Islet of Langerhans (tissue), 1 donor: Measurements from ENCODE around the gene SHISA9.

ENCODE experiments used
- FAIRE-seq: peaks from one replicate; lab custom pipeline; 2011; peaks lifted over from hg19 to GRCh38; lab: Jason Lieb, UNC

SHISA9 gene

DNA sequence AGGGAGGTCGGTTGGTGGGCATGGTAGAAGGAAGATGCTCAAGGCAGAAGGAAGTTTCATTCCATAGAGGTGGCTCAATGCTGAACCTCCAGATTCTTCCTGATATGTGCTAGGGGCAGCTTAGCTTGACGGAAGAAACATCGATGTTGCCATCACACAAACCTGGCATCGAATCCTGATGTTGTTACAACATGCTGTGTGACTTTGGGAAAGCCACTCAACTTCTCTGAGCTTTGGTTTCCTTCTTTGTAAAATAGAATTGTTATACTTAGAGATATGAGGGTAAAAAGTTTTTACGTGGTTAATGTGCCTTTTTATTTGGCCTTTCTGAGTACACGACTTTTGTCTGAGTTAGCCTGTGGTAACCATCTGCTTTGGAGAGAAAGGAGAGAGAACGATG lies 287.9 kb downstream of the SHISA9 start:
- FAIRE-seq = no peak

DNA sequence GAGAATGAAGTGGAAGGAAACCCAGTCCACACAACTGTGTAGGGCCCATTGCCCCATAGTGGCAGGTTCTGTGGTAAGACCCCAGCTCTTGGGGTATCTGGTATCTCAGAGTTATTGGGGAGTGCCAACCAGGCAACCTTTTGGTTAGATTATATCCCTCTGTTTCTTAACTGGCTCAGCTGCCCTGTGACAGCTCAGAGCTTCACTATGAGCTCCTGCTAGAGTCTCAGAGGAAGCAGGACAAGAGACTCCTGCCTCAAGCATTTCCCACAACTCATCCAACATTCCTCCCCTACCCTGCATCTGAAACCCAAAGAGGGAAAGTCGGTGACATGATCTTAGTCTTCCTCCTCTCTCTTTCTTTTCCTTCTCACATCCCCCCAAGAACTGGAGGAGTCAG lies 292.3 kb downstream of the SHISA9 start:
- FAIRE-seq = no peak

DNA sequence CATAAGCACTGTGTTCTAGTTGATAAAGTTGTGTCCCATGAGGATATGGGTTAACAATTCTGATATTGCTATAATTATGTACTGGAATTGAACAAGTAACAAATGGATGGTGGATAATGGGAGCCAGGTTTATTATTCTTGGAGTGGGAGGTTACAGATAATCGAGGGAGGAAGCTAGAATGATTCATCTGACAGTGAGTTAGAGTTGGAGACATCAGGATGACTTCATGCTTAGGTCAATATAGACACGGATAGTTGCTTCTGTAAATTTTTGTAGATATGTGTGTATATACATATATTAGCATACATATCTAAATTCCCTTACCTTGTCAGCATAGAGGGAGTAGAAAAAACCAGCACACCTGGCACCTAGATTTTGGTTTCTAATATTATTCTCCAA lies 293.4 kb downstream of the SHISA9 start:
- no peak for FAIRE-seq

DNA sequence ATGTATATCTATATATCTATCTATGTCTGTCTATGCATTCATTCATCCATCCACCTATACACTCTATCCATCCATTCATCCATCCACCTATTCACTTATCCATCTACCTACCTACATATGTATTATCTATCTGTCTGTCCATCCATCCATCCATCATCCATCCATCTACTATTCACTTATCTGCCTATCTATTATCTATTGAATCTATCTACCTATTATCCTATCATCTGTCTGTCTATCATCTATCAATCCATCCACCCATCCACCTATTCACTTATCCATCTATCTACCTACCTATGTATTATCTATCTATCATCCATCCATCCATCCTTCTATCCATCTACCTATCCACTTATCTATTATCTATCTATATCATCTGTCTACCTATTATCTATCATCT lies 302.3 kb downstream of the SHISA9 start:
- FAIRE-seq = no peak

DNA sequence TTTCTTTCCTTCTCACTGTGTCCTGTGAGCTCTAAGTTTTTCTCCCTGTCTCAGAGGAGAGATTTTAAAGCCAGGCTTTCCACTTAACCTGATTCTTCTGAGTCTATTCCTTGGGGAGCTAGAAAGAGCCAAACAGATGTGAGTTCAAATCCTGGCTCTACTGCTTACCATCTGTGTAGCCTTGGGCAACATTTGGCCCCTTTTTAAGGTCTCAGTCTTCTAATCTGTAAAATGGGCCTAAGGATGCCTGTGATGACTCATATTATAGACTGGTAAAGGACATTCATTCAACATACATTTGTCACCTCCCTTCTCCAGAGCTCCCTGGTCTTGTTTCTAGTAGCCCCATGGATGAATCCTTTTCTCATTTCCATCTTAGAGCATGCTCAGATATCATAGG lies 304.0 kb downstream of the SHISA9 start:
- FAIRE-seq = no peak

DNA sequence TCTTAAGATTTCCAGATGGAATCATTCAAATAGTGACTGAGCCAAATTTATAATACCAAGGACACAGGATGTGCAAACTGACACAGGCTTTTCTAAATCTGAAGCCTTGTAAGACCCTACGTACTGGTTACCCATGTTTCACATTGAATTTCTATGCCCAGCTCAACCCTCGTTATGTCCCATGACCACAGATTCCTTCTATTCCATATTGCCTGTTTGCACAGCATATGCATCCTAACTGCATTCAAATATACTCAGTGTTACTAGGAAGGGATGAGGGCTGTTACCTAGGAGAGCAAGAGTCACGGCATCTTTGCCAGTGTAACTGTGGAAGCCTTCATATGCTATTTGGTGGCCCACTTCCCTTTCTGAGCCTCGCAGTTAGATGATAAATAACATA lies 305.2 kb downstream of the SHISA9 start:
- FAIRE-seq = no peak

DNA sequence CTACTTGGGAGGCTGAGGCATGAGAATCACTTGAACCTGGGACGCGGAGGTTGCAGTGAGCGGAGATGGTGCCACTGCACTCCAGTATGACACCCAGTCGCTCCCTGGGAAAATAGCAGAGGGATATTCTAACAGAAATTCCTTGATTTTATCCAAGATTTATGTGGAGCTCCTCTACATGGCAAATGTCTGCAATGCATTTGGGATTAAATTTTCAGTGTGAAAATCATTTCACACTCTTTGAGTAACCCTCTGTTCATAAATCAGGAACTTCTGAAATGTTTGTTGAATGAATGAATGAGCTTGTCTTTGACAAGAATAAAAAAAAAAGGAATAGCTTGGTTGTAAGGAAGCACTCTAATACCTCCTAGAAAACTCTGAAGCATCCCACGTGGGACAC lies 305.8 kb downstream of the SHISA9 start:
- no peak for FAIRE-seq

DNA sequence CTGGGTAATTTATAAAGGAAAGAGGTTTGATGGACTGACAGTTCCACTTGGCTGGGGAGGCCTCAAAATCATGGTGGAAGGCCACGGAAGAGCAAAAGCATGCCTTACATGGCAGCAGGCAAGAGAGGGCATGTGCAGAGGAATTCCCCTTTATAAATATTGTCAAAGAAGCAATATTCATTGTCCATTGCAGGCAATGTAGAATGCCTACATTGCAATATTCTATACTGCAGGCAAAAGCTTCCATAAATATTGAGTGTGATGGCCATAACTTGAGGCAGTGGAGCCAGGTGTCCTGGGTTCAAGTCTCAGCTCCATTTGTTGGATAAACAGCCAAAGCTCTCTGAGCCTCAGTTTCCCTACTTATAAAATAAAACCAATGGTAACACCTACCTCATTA lies 322.3 kb downstream of the SHISA9 start:
- no peak for FAIRE-seq

DNA sequence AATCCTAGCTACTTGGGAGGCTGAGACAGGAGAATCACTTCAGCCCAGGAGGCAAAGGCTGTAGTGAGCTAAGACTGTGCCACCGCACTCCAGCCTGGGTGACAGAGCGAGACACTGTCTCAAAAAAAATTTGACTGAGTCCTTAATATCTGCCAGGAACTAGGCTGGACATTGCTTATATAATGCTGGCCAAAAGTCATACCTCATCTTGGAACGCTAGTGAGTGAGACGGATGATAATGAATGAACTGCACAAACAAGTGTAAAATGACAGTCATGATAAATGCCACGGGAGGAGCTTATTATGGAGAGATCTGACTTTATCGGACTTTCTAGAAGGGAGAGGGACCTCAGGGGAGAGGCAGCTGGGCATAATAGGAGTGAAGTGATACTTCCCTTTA lies 327.6 kb downstream of the SHISA9 start:
- FAIRE-seq = no peak

DNA sequence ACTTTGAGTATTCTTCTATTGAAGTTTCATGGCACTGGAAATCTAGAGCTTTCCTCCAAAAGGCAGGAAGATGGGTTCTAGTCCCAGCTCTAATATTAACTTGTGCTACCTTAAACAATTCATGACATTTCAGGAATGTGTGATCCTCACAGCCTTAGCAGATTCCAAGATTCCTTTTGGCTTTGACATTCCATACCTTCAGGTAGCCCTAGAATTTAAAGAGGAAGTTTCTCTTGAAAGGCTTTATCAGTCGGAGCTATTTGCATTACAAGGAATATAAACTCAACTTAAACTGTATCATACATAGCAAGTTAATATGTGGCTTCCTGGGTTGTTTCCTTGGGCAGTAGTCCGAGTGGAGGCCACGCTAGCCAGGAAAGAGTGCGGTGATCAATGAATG lies 330.0 kb downstream of the SHISA9 start:
- no peak for FAIRE-seq

DNA sequence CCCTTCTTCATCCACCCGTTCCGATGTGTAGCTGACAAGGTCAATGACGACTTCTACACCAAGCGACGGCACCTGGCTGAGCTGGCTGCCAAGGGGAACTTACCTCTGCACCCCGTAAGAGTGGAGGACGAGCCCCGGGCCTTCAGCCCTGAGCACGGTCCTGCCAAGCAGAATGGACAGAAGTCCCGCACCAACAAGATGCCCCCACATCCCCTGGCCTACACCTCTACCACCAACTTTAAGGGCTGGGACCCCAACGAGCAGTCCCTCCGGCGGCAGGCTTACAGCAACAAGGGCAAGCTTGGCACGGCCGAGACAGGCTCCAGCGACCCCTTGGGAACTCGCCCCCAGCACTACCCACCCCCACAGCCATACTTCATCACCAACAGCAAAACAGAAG lies 333.6 kb downstream of the SHISA9 start:
- FAIRE-seq = no peak

DNA sequence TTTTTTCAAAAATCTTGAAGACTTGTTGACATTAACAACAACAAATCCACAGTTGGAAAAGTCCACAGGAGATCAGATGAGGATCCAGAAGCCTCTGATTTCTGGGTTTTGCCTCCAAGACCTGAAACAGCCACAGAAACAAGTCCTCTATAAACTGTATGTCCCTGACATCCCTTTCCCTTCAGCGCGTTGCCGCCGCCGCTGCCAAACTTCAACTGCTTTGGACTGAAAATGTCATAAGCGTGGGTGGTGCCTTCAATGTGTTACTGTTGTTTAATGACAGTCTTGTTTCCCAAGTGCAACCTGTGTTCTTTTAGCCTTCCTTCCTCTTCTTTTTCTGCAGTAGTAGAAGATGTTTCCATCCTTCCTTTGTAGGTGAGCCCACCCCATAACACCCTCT lies 334.9 kb downstream of the SHISA9 start:
- no peak for FAIRE-seq

DNA sequence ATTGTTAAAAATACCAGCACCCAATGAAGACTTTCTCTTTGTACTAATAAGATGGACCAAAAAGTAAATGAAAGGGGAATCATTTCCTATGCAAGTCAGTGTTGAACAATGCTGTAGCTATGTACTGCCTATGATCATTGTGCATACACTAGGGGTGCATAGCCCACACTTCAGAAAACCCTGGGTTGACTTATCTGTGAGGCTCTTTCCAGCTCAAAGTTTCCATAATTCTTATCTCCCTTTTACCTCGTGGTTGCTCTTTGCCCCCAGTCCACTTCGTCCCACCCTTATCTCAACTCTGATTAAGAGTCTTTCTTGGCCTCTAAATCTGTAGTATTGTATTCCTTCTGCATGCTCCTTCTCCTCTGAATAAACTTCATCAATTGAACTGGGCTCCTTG lies 336.8 kb downstream of the SHISA9 start:
- no peak for FAIRE-seq

DNA sequence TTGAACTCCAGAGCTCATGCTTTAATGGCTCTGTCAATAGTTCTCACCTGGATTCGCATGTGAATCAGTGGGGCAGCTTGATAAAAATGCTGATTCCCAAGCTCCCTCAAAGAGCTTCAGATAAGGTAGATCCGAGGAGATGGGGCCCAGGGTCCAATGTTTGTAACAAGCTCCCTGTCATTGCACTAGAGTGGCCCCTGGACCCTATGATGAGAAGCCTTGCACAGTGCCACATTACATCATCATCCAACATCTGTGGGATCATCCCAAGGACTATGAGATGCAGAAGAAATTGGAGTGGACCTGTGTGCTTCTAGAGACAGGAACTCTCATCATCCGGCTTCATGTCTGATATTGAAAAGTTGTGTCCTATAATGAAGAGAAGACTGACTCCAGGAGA lies 340.8 kb downstream of the SHISA9 start:
- no peak for FAIRE-seq

DNA sequence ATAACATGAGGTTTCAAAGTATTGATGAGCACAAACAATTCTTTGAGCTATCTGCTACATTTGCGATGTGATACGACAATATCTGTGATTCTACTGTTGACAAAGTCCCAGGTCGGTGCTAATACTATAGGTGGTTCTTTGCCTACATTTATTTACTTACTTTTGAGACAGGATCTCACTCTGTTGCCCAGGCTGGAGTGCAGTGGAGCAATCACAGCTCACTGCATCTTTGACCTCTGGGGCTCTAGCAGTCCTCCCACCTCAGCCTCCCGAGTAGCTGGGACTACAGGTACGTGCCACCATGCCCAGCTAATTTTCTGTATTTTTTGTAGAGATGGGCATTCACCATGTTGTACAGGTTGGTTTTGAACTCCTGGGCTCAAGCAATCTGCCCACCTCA lies 343.4 kb downstream of the SHISA9 start:
- no peak for FAIRE-seq

DNA sequence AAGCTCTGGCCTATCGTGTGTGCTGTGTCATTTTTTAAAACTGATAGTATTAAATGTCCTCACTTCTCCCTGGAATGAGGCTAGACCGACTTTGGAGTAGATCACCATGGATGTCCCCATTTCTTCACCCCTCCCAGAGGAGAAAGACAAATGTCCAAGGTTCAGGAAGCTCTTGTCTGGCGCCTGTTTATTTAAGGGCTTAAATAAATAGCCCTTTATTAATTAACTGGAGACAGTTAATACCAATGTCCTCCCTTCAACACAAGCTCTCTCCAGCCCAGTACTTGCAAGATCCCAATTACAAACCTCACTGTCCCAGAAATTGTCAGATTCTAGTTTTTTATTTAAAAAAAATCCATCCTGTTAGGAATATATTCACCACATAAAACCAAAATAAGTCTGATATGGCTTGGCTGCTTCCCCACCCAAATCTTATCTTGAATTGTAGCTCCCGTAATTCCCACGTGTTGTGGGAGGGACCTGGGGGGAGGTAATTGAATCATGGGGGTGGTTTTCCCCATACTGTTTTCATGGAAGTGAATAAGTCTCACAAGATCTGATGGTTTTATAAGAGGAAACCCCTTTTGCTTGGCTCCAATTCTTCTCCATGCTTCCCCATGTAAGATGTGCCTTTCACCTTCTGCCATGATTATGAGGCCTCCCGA lies 344.4 kb downstream of the SHISA9 start:
- no peak for FAIRE-seq

DNA sequence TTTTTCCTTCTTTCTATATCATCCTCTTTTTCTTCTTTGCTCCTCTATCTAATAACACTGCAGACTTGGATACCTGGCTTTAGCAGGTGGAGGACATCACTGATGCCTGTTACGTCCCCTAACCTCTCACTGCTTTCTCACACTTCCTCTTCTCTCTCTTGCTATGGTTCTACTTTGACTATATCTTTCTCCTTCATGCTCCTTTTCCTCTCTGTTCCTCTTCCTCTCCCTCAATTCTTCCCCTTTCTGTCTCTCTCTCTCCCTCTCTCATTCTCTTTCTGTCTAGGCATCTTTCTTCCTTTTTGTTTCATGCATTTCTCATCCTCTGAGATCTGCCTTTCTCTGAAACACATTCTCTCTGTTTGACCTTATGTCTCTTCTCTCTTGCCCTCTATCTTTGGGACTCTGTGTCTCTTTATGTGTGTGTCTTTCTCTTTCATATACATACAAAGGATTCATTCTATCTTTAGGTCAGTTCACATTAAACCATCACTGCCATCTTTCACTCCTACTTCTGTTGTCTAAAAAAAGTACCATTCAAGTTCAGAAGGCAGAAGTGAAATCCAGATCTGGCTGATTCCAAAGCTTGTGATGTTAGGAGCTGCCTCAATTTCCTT lies 353.7 kb downstream of the SHISA9 start:
- no peak for FAIRE-seq

DNA sequence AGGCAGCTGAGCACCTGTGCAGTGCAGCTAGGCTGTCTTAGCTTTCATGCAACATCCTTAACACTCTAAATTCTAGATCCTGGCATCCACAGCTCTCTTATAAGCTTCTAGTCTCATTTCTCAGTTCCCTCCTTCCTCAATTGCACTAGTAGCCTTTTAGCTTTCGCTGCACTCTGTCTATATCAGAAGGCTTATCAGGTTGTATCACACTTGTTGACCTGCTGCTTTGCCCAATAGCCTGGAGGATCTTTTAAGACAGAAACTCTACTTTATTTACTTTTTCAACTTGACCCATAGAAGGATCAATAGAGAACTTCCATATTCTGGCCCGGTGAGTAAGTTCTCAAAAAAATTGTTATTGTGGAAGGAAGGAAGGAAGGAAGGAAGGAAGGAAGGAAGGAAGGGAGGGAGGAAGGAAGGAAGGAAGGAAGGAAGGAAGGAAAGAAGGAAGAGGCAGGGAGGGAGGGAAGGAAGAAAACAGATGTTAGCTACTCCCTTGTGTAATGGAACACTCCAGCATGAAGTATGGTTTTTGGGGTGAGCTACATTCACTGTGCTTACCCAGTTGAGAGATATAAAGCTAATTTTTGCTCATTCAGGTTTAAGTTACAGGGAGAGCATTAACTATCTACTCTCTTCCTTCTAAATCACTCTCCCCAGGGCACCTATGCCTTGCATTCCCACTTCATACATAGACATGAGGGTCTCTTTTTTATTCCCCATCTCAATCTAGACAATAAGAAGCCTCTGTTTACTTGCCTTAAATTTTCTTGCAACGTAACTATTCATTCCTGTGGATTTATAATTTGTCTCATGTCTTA lies 361.1 kb downstream of the SHISA9 start:
- no peak for FAIRE-seq

DNA sequence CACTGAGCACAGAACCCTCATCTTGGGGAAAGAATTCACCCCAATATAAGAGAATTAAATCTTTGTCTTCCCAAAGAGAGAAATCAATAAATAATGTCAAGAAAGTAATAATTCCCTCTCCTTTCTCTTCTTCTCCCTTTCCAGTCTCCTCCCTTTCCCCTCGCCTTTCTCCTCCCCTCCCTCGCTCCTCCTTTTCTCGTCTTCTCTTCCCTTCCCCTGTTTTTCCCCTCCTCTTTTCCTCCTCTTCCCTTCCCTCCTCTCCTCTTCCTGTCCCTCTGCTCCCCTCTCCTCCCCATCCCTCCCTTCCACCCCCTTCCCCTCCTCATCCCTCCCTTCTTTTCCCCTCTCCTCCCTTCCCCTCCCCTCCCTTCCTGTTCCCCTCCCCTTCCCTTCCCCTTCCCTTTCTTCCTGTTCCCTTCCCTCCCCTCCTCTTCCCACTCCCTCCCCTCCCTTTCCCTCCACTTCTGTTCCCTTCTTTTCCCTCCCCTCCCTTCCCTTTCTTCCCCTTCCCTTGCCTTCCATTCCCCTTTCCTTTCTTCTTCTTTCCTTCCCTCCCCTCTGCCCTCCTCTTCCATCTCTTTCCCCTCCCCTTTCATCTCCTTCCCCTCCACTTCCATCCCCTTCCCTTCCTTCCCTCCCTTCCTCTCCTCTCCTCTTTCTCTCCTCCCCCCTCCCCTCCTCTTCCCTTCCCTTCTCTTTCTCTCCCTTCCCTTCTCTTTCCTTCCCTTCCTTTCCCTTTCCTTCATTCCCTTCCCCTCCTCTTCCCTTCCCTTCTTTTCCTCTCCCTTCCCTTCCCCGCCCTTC lies 363.6 kb downstream of the SHISA9 start:
- no peak for FAIRE-seq

DNA sequence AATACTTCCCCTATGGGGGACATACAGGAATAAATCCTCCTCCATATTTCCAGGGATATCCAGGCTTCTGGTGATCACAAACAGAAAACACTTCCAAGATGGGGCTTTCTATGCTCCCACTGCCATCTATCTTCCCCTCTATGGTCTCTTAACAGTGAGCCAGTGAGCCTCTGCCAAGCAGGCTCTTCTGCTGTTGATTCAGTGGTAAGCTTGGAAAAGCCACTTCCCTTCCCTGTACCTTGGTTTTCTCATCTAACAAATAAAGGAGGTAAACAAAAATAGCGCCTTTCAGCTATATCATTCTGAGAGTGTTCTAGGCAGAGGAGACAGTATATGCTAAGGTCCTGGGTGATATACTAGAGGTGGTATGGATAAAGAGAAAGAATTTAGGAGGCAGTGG lies 368.0 kb downstream of the SHISA9 start:
- no peak for FAIRE-seq

DNA sequence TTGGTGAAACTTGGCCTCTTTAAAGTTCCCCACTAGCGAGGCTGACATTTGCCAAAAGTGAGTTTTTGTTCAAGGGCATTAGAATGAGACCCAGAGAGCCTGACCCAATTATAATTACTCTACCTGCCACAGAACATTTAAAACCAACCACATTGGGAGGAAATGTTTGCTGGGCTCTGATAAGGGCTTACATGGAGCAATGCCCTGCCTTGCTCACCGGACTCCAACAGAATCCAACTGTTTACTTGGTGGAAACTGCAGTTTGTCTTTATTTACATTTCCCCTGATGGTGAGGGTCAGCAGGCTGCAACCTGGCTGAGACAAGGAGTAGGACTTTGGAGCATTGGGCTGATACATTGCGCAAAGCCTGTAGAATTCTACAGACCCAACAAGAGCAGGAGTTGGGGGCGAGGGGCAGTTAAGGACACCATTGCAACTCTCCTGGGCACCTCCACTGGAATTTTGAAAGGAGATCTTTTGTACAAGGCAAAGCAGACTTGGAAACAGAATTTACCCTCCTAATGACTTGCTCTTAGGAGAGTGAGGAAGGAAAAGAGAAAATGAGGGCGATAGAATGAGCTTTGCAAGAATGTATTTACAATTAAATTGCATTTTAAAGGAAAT lies 368.6 kb downstream of the SHISA9 start:
- no peak for FAIRE-seq

DNA sequence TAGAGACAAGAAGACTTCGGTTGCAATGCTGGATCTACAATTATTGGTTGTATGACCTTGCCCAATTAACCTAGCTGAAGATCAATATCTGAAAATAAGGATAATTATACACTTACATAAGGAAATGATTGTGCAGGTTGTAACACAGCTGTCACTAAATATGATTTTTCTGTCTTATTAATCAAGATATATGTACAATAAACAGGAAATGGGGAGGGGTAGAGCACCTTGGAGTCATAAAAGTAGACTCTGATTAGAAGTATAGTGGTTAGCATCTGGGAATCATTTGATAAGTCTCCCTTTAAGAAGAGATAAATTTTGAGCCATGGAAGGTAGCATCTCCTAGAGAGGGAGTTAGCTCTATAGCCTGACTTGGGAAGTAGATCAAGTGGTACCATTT lies 369.2 kb downstream of the SHISA9 start:
- no peak for FAIRE-seq
